GM21360 (cell line): ENCODE measurements around the gene ZNF595.
"Not testable (repeated sequence)": the region's sequence is repeated elsewhere in the genome, so short reads cannot be mapped to it uniquely, and the experiment has no call there.

Experiments used
- ATAC-seq: cut with Tn5 transposase; IDR thresholded peaks from one replicate; pipeline ENCODE4 v1.9.1; 2021; ENCODE audit warnings: mild to moderate bottlenecking, moderate library complexity; ENCODE audit not compliant: unreplicated experiment

The ZNF595 gene

GRCh38 chr4:85951-86350 is 32.8 kb downstream of the ZNF595 start:
- no peak for ATAC-seq

DNA sequence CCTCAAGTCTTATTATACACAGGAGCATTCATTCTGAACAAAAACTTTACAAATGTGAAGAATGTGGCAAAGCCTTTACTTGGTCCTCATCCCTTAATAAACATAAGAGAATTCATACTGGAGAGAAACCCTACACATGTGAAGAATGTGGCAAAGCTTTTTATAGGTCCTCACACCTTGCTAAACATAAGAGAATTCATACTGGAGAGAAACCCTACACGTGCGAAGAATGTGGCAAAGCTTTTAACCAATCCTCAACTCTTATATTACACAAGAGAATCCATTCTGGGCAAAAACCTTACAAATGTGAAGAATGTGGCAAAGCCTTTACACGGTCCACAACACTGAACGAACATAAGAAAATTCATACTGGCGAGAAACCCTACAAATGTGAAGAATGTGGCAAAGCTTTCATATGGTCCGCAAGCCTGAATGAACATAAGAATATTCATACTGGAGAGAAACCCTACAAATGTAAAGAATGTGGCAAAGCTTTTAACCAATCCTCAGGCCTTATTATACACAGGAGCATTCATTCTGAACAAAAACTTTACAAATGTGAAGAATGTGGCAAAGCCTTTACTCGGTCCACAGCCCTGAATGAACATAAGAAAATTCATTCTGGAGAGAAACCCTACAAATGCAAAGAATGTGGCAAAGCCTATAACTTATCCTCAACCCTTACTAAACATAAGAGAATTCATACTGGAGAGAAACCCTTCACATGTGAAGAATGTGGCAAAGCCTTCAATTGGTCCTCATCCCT is 33.6 kb downstream of the ZNF595 start:
- not testable (repeated sequence) for ATAC-seq

DNA sequence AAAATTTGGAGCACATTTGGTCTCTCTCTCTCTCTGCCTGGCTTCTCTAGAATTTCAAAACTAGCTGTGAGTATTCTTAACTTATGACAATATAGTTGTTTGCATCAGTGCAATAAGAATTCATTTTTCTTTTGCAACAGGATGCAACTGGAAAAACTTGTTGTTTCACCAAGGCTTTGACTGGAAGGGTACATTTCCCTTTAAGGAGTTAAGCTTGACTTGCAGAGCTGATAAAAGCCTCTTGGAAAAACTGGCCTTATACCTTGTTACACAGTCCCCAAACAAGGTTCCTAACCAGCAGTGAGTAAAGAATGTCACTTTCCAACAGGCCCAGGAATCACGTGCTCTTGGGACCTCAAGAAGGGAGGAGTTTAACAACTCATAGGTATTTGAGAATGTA is 45.3 kb downstream of the ZNF595 start:
- ATAC-seq, result no peak

DNA sequence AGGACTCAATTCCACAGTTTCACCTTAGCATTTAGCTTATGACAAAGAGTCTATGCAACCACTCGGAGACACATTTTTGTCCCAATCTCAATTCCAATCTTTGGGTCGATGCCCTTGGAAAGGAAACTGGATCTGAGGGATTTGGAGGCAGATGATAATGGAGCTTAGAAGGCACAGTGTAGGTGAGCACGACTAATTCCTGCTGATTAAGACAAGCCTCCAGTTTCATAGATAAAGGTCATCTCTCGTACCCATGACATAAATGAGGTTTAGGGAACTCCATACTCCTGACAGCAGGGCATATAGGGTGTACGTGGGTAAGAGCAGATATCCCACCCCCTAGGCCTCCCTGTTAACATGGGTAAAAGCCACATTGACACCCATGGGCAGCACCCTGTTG is 46.7 kb downstream of the ZNF595 start:
- ATAC-seq, result no peak

DNA sequence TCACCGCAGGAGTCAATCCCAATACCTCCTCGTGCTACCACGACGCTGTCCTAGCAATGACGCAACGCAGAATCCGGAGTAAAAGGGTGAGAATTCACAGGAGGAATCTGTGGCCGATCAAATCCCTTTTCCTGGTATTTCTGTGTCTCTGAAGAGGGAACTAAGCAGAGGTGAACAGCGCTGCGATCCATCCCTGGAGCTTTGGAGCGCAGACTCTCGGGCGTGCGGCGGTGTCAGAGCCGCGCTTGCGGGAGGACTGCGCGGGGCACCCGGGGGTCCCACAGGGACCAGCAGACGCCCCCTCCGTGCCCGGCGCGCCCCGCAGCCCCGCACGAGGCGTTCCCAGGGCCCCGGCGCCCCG is 53.9 kb downstream of the ZNF595 start:
- no peak for ATAC-seq

- ATAC-seq, result no peak
Observed at GRCh38 chr4:107444-108429, 54.6 kb downstream of the ZNF595 start.

GRCh38 chr4:112771-113170 is 59.6 kb downstream of the ZNF595 start:
- no peak for ATAC-seq

DNA sequence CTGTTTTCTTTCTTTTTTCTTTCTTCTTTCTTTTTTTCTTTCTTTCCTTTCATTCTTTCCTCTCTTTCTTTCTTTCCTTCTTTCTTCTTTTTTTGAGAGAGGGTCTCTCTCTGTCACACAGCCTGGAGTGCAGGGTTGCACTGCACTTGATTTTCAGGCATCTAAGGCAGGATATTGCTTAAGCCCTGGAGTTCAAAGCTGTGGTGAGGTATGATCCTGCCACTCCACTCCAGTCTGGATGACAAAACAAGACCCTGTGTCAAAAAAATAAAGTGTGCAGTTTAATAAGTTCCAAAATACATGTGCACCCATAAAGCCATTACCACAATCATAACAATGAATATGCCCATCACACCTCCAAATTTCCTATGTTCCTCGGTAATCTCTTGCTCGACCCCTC is 60.6 kb downstream of the ZNF595 start:
- ATAC-seq, result no peak

DNA sequence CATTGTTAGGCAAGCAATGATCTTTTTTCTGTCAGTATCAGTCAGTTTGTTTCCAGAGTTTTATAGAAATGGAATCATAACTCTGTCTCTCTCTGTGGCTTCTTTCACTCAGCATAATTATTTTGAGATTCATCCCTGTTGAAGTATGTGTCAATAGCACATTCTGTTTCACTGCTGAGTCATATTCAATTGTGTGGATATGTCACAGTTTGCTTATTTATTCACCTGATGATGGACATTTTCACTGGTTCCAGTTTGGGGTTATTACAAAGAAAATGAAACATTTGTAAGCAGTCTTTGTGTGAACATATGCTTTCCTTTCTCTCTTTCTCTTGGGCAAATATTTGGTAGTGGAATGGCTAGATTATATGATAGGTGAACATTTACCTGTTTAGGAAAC is 61.0 kb downstream of the ZNF595 start:
- no peak for ATAC-seq

DNA sequence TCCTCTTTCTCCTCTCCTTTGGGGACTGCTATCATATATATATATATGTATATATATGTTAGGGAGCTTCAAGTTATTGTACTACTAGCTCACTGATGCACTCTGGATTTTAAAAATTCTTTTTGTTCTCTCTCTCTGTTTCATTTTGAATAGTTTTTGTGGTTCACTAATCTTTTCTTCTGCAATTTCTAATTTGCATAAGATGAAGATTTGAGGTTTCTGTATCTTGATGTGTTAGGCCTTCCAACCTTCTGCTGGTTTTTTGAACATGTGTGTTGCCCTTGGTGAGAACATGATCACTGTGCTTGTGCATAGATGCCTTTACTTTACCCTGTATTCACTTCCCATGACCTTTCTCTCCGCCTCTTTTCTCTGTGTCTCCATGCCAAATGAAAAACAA is 63.4 kb downstream of the ZNF595 start:
- no peak for ATAC-seq

- ATAC-seq, result no peak
Observed at GRCh38 chr4:120616-121015, 67.5 kb downstream of the ZNF595 start.

- ATAC-seq, result no peak
Observed at GRCh38 chr4:121408-122084, 68.4 kb downstream of the ZNF595 start.

GRCh38 chr4:123922-124274 is 70.8 kb downstream of the ZNF595 start:
- not testable (repeated sequence) for ATAC-seq

DNA sequence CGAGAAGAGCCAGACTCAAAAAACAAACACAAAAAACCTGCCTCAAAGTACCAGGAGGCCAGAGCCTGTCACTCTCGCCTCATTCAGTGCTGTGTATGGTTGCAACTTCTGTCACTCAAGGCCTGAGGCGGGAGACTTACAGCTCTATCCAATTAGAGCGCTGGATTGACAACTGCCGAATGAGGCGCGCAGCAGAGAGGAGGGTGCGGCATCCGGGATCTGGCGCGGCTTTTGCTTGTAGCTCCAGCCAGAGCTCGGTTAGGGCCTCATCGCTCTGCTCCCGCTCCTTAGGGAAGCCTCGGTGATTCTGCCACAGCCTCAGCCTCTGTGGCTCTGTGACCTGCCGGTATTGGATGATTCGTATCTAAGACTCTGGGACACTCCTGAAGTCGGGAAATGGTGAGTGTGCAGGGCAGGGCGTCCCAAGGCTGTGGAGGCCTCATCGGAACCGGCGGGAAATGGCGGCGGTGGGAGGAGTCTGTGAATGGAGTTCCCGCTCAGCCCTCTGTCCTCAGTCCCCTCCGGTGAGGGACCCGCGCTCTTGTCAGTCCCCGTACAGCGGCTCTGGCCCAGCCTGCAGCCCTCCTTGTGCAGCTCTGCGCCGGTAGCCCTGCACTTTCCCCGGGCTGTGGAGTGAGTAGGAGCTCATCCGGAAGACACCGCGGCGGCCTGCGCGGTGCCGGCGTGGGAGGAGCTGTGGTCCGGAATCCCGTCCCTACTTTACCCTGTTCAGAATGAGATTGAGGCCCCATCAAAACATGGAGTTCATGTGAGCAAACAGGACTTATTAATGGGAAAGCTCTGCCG is 71.4 kb downstream of the ZNF595 start, which contains the start of gene ZNF718:
Gene ZNF718, plus strand, starts transcription at position 227 of the 807 bp plus-strand sequence. Its CDS starts 170 bp downstream, at position 397.
- peak; percentile 99 for ATAC-seq

DNA sequence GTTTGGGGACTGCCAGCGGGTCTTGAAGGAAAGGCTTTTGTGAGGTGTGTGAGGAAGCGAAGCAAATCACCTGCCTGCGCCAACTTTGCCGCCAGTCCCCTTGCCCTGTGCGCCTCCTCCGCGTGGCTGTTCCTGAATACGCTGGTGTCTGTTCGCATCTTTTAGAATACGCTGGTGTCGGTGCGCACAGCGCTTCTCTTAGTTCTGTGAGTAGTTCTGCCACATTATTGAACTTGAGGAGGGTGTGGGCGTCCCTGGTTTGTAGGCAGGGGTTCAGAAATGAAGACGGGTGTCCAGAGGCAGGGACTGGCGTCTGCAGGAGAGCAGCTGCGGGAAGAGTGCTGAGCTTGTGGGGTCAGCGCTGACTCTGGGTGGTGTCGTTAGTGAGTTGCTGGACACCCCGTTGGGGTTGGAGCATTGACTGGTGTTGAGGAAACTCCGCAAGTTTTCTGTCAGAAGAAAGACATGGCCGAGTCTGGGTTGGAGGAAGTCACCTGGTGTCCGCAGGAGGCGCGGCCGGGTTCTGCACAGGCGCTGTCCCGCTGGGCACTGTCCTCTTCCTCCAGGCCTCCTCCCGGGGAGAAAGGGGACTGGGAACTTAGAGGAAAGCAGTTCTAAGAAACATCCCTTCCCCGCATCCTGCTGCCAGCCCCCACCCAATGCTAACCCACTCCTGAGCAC is 72.1 kb downstream of the ZNF595 start:
- peak; percentile 6 for ATAC-seq

DNA sequence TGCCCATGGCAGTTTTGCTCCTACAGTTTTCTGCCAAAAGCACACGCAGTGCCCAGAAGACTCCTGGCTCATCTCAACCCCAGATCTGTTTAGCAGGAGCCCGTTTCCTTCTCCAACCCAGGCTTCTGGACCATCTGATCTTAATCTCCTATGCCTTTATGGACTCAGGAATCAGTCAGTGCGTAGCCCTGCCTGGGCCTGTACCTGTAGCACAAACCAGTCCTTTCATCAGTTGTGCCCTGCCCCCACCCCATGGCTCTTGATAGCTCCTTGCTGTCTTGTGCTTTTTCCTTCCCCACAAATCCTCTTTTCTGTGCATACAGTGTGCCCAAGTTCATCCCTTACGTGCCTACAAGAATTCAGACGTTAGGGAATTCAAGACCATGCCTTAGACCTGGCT is 72.7 kb downstream of the ZNF595 start:
- no peak for ATAC-seq

DNA sequence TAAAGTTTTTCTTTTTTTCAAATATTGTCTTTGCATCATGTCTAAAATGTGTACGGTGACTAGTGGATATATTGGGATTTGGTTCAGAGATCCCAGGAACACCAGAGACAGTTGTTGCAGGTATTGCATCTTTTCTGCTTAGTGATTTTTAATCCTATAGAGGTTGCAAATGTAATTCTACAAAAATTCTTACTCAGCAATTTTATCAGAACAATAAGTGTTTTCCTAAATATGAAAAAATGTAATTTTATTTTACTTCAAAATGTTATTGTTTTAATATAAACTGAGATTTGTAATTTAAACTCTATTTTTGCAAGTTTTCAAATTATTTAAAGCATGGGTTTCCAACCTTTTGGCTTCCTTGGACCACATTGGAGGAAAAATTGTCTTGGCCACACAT is 79.4 kb downstream of the ZNF595 start:
- no peak for ATAC-seq
